Activated T-cell treated with anti-CD3 and anti-CD28 coated beads, Interleukin-2, amount 50 U/mL, for 48 hours (primary cell): ENCODE measurements around the gene RABGAP1L.
"Not testable (repeated sequence)": the region's sequence is repeated elsewhere in the genome, so short reads cannot be mapped to it uniquely, and the experiment has no call there.

Source experiments
- DNase-seq, 2 experiments: peaks; one replicate each; pipeline ENCODE4 v3.0.0-alpha.2; 2020

The RABGAP1L gene

GRCh38 chr1:174689524-174689923 lies 530.2 kb downstream of the RABGAP1L start:
- DNase-seq, result no peak

- no peak for DNase-seq
Observed at GRCh38 chr1:174690266-174690665, 530.9 kb downstream of the RABGAP1L start.

GRCh38 chr1:174692313-174692712 lies 533.0 kb downstream of the RABGAP1L start:
- no peak for DNase-seq

- no peak for DNase-seq
Observed at GRCh38 chr1:174693085-174693484, 533.8 kb downstream of the RABGAP1L start.

GRCh38 chr1:174693539-174693938 lies 534.2 kb downstream of the RABGAP1L start:
- not testable (repeated sequence) for DNase-seq

- DNase-seq, result no peak
Observed at GRCh38 chr1:174696026-174696821, 536.9 kb downstream of the RABGAP1L start.

GRCh38 chr1:174700314-174700713 lies 541.0 kb downstream of the RABGAP1L start:
- no peak for DNase-seq

GRCh38 chr1:174700775-174701174 lies 541.5 kb downstream of the RABGAP1L start:
- DNase-seq, result no peak

- DNase-seq, result no peak
Observed at GRCh38 chr1:174701565-174701964, 542.2 kb downstream of the RABGAP1L start.

GRCh38 chr1:174702011-174702410 lies 542.7 kb downstream of the RABGAP1L start:
- DNase-seq, result no peak

GRCh38 chr1:174703309-174703708 lies 544.0 kb downstream of the RABGAP1L start:
- DNase-seq, result no peak

- no peak for DNase-seq
Observed at GRCh38 chr1:174704300-174704699, 545.0 kb downstream of the RABGAP1L start.

GRCh38 chr1:174710868-174711845 lies 551.8 kb downstream of the RABGAP1L start:
- DNase-seq, result no peak

GRCh38 chr1:174711848-174712247 lies 552.5 kb downstream of the RABGAP1L start:
- not testable (repeated sequence) for DNase-seq

- DNase-seq, result no peak
Observed at GRCh38 chr1:174712541-174712940, 553.2 kb downstream of the RABGAP1L start.

- no peak for DNase-seq
Observed at GRCh38 chr1:174713796-174714195, 554.5 kb downstream of the RABGAP1L start.

- DNase-seq, result no peak
Observed at GRCh38 chr1:174719194-174719593, 559.9 kb downstream of the RABGAP1L start.

GRCh38 chr1:174720618-174721017 lies 561.3 kb downstream of the RABGAP1L start:
- no peak for DNase-seq

GRCh38 chr1:174721246-174721645 lies 561.9 kb downstream of the RABGAP1L start:
- DNase-seq, result no peak

GRCh38 chr1:174723816-174724215 lies 564.5 kb downstream of the RABGAP1L start:
- no peak for DNase-seq

GRCh38 chr1:174724219-174724618 lies 564.9 kb downstream of the RABGAP1L start:
- no peak for DNase-seq

GRCh38 chr1:174726167-174726879 lies 567.0 kb downstream of the RABGAP1L start:
- DNase-seq, result no peak
